Measurements from ENCODE around the gene INCA1. TPM values are rescaled to one million over a fixed set of nuclear protein-coding genes. Genes with fewer than 3 reads are reported as not detected.
A peak's percentile ranks its signal among the peaks of the same experiment; 100 is the strongest.

INCA1 gene
- total and polyA plus RNA-seq, 10 donors: 1.1 to 5.8 (median 1.8) TPM

GRCh38 chr17:4946312-4946976 is 50.9 kb downstream of the INCA1 start:
- H3K36me3 ChIP-seq: peaks cover 0 to 59% (median 42%) of the 10 kb centered on the region in 6 donors
- intact Hi-C loops (cut with DNase I; ENCODE audit: low total_unique reads): no loop called here
- peak overlapping the region; percentile 78 to 100 (median 98) for H3K4me3 ChIP-seq
- WGBS, 5 donors: 13 to 21% (median 16%) methylated on average over 12 to 16 of the region's 16 CpGs
- no peaks in the 10 kb centered on the region for H3K27me3 ChIP-seq (replicated peaks in 1 of 7)
- H3K27ac ChIP-seq: peak overlapping the region; percentile 40 to 99 (median 98)
- no peaks in the 10 kb centered on the region for H3K9me3 ChIP-seq
- TF ChIP-seq POLR2A (IDR thresholded peaks at IDR 0.05) (no peak), CTCF (IDR thresholded peaks at IDR 0.05 in 8 of 11, conservative IDR thresholded peaks at IDR 0.05 in 3 of 11) (no peak), POLR2AphosphoS5 (IDR thresholded peaks at IDR 0.05) (peak in 1 of 3 donors; percentile 10)
- DNase-seq: no peak
- H3K4me1 ChIP-seq: peaks cover 60 to 87% (median 73%) of the 10 kb centered on the region in 6 donors

DNA sequence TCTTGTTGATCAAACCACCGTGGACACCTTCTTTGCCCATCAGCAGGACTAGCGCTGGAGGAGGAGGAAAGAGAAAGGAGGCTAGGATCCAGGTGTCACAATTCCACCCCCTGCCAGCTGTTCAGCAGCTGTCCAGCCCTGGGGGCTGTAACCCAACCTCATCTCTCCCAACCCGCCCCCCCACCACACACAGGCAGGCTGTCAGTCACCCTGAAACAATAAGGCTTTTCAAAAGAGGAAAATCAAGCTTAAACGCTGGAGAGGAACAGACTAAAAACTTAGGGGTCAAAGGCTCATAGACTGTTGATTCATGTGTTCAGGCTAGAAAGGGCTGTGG is 51.4 kb downstream of the INCA1 start:
- Histone ChIP-seq H3K4me3 (peak overlapping the region in 7 of 8 donors; percentile 78 to 100 (median 99)), H3K9me3 (no peaks in the 10 kb centered on the region), H3K27ac (peak overlapping the region; percentile 66 to 99 (median 98)), H3K36me3 (peaks cover 0 to 59% (median 42%) of the 10 kb centered on the region in 6 donors), H3K4me1 (peaks cover 62 to 87% (median 74%) of the 10 kb centered on the region in 6 donors), H3K27me3 (replicated peaks in 1 of 7) (no peaks in the 10 kb centered on the region)
- TF ChIP-seq POLR2A (IDR thresholded peaks at IDR 0.05): no peak
- no peak for TF ChIP-seq CTCF (IDR thresholded peaks at IDR 0.05 in 8 of 11, conservative IDR thresholded peaks at IDR 0.05 in 3 of 11)
- TF ChIP-seq POLR2AphosphoS5 (IDR thresholded peaks at IDR 0.05): no peak
- WGBS, 5 donors: 21 to 35% (median 28%) methylated on average over 4 of the region's 4 CpGs
- DNase-seq: no peak
- intact Hi-C loops (cut with DNase I; ENCODE audit: low total_unique reads): no loop called here

GRCh38 chr17:4945176-4945943 is 52.0 kb downstream of the INCA1 start:
- peak overlapping the region; percentile 1 to 100 (median 98) for H3K4me3 ChIP-seq
- peak; percentile 91 for DNase-seq
- H3K4me1 ChIP-seq: peaks cover 56 to 85% (median 72%) of the 10 kb centered on the region in 6 donors
- H3K9me3 ChIP-seq: no peaks in the 10 kb centered on the region
- intact Hi-C loops (cut with DNase I; ENCODE audit: low total_unique reads): no loop called here
- H3K36me3 ChIP-seq: peaks cover 0 to 59% (median 42%) of the 10 kb centered on the region in 6 donors
- TF ChIP-seq POLR2A (IDR thresholded peaks at IDR 0.05) (no peak), CTCF (IDR thresholded peaks at IDR 0.05 in 8 of 11, conservative IDR thresholded peaks at IDR 0.05 in 3 of 11) (no peak), POLR2AphosphoS5 (IDR thresholded peaks at IDR 0.05) (peak in 2 of 3 donors; percentile 34 to 75)
- WGBS, 5 donors: 15 to 36% (median 30%) methylated on average over 7 of the region's 7 CpGs
- no peaks in the 10 kb centered on the region for H3K27me3 ChIP-seq (replicated peaks in 1 of 7)
- H3K27ac ChIP-seq: peak overlapping the region; percentile 66 to 99 (median 98)
